Neural cell (in vitro differentiated cells): ENCODE data around the gene CELF4.

Experiments
- CTCF ChIP-seq: fragments of 450-650 bp; IDR thresholded peaks from 2 replicates; pipeline ENCODE4 v1.5.1; 2014; ENCODE audit warnings: antibody characterized with exemption, mild to moderate bottlenecking, moderate library complexity; ENCODE audit not compliant: poor library complexity, severe bottlenecking
- EP300 ChIP-seq: fragments of 450-650 bp; conservative IDR thresholded peaks from 2 replicates; pipeline ENCODE4 v1.6.1; 2014; ENCODE audit warnings: antibody characterized with exemption, mild to moderate bottlenecking, moderate library complexity; ENCODE audit not compliant: poor library complexity, severe bottlenecking
- EZH2 ChIP-seq: fragments of 200-600, 300-800 bp; shearing (Covaris generic), sonication (generic); IDR thresholded peaks from 2 replicates; pipeline ENCODE4 v1.6.1; 2014; ENCODE audit warnings: antibody characterized with exemption, low read length, borderline replicate concordance, mild to moderate bottlenecking; ENCODE audit not compliant: insufficient read depth, poor library complexity, severe bottlenecking
- POLR2AphosphoS5 ChIP-seq: IDR thresholded peaks from 2 replicates; pipeline ENCODE4 v1.6.1; 2012
- RAD21 ChIP-seq: fragments of 450-650 bp; conservative IDR thresholded peaks from 2 replicates; pipeline ENCODE4 v1.6.1; 2014; ENCODE audit warnings: antibody characterized with exemption, mild to moderate bottlenecking, moderate library complexity
- TAF1 ChIP-seq: IDR thresholded peaks from 2 replicates; pipeline ENCODE4 v1.6.1; 2012; ENCODE audit warnings: low read depth

DNA sequence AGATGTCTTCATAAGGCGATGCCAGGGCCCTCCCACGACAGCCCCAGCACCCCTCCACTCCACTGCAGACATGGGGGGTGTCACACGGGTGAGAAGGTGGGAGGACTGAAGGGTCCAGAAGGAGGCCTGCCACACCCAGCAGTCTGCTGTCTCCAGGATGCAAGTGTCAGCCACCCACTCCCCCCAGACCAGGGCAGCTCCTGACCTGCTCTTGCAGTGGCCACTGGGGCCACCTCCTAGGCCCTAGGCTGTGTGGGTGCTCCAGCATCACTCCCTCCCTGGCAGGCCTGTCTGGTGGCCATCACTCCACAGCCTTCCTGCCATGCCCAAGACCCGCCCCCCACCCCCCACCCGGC is 171.0 kb downstream of the CELF4 start:
- TF ChIP-seq CTCF, result no peak
- TF ChIP-seq POLR2AphosphoS5, result no peak
- no peak for TF ChIP-seq TAF1
- TF ChIP-seq EP300, result no peak
- no peak for TF ChIP-seq EZH2
- TF ChIP-seq RAD21, result no peak
